HG03039 (cell line): ENCODE results near the gene GAGE12D.
"Not testable (repeated sequence)": the region's sequence is repeated elsewhere in the genome, so short reads cannot be mapped to it uniquely, and the experiment has no call there.

Source experiments
- ATAC-seq: cut with Tn5 transposase; IDR thresholded peaks from one replicate; pipeline ENCODE4 v1.9.1; 2021; ENCODE audit warnings: mild to moderate bottlenecking, moderate library complexity; ENCODE audit not compliant: unreplicated experiment

GAGE12D gene, protein sequence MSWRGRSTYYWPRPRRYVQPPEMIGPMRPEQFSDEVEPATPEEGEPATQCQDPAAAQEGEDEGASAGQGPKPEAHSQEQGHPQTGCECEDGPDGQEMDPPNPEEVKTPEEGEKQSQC

DNA sequence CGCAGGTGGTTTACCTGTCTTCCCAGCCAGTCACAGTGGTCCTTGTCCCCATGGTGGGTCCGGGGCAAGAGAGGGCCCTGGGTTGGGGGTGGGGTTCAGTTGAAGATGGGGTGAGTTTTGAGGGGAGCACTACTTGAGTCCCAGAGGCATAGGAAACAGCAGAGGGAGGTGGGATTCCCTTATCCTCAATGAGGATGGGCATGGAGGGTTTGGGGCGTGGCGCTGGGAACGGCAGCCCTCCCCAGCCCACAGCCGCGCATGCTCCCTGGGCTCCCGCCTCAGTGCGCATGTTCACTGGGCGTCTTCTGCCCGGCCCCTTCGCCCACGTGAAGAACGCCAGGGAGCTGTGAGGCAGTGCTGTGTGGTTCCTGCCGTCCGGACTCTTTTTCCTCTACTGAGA, at the start of gene GAGE12D:
GAGE12D (plus strand) TSS at position 301 of the 400 bp plus-strand sequence. CDS start 1,155 bp downstream, outside the sequence.
- not testable (repeated sequence) for ATAC-seq

DNA sequence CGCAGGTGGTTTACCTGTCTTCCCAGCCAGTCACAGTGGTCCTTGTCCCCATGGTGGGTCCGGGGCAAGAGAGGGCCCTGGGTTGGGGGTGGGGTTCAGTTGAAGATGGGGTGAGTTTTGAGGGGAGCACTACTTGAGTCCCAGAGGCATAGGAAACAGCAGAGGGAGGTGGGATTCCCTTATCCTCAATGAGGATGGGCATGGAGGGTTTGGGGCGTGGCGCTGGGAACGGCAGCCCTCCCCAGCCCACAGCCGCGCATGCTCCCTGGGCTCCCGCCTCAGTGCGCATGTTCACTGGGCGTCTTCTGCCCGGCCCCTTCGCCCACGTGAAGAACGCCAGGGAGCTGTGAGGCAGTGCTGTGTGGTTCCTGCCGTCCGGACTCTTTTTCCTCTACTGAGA, 9.7 kb upstream of the GAGE12D start, which contains the start of gene GAGE12C:
GAGE12C (plus strand) TSS at position 301 of the 400 bp plus-strand sequence. CDS start 1,155 bp downstream, outside the sequence.
- not testable (repeated sequence) for ATAC-seq

DNA sequence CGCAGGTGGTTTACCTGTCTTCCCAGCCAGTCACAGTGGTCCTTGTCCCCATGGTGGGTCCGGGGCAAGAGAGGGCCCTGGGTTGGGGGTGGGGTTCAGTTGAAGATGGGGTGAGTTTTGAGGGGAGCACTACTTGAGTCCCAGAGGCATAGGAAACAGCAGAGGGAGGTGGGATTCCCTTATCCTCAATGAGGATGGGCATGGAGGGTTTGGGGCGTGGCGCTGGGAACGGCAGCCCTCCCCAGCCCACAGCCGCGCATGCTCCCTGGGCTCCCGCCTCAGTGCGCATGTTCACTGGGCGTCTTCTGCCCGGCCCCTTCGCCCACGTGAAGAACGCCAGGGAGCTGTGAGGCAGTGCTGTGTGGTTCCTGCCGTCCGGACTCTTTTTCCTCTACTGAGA, 9.5 kb downstream of the GAGE12D start, which contains the start of gene GAGE12E:
GAGE12E (plus strand) TSS at position 301 of the 400 bp plus-strand sequence. CDS start 1,155 bp downstream, outside the sequence.
- ATAC-seq: not testable (repeated sequence)

DNA sequence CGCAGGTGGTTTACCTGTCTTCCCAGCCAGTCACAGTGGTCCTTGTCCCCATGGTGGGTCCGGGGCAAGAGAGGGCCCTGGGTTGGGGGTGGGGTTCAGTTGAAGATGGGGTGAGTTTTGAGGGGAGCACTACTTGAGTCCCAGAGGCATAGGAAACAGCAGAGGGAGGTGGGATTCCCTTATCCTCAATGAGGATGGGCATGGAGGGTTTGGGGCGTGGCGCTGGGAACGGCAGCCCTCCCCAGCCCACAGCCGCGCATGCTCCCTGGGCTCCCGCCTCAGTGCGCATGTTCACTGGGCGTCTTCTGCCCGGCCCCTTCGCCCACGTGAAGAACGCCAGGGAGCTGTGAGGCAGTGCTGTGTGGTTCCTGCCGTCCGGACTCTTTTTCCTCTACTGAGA, 19.0 kb downstream of the GAGE12D start, which contains the start of gene GAGE12F:
GAGE12F (plus strand) TSS at position 301 of the 400 bp plus-strand sequence. CDS start 1,155 bp downstream, outside the sequence.
- not testable (repeated sequence) for ATAC-seq

DNA sequence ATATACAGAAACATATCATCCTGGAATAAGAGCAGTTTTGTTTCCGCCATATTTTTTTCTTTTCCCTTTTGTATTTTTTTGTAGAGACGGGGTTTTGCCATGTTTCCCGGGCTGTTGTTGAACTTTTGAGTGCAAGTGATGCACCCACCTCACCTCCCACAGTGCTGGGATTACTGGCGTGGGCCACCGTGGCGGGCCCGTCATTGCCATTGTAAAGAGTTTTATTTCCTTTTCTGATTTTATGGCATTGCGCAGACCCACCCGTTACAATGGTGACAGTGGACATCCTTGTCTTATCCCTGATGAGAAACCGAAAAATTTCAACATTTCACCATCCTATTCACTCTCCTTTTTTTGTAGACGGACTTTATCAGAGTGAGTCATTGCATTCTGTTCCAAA, 27.2 kb downstream of the GAGE12D start:
- ATAC-seq: not testable (repeated sequence)

DNA sequence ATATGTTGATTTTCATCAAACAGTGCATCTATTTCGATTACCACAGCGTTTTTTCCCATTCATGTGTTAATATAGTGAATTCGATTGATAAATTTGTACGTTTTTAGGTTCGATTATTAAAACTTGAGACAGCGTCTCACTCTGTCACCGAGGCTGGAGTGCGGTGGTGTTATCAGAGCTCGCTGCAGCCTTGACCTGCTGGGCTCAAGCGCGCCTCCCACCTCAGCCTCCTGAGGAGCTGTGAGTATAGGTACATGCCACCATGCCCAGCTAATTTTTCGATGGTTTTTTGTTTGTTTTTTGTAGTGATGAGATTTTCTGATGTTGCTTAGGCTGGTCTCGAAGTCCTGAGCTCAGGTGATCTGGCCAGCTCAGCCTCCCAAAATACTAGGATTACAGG, 27.6 kb downstream of the GAGE12D start:
- ATAC-seq: not testable (repeated sequence)

- ATAC-seq: not testable (repeated sequence)
Observed at GRCh38 chrX:49570100-49570499, 28.6 kb downstream of the GAGE12D start, which contains the start of gene GAGE12G. Gene GAGE12G (plus strand): TSS chrX:49570400. CDS start chrX:49571555, 1,155 bp downstream.

GRCh38 chrX:49579649-49580048, 38.1 kb downstream of the GAGE12D start, which contains the start of gene GAGE12H:
Gene GAGE12H (plus strand): TSS chrX:49579949. CDS start chrX:49581104, 1,155 bp downstream.
- ATAC-seq: not testable (repeated sequence)

DNA sequence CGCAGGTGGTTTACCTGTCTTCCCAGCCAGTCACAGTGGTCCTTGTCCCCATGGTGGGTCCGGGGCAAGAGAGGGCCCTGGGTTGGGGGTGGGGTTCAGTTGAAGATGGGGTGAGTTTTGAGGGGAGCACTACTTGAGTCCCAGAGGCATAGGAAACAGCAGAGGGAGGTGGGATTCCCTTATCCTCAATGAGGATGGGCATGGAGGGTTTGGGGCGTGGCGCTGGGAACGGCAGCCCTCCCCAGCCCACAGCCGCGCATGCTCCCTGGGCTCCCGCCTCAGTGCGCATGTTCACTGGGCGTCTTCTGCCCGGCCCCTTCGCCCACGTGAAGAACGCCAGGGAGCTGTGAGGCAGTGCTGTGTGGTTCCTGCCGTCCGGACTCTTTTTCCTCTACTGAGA, 47.7 kb downstream of the GAGE12D start, which contains the start of gene GAGE2A:
GAGE2A (plus strand) TSS at position 301 of the 400 bp plus-strand sequence. CDS start 1,155 bp downstream, outside the sequence.
- ATAC-seq: not testable (repeated sequence)

DNA sequence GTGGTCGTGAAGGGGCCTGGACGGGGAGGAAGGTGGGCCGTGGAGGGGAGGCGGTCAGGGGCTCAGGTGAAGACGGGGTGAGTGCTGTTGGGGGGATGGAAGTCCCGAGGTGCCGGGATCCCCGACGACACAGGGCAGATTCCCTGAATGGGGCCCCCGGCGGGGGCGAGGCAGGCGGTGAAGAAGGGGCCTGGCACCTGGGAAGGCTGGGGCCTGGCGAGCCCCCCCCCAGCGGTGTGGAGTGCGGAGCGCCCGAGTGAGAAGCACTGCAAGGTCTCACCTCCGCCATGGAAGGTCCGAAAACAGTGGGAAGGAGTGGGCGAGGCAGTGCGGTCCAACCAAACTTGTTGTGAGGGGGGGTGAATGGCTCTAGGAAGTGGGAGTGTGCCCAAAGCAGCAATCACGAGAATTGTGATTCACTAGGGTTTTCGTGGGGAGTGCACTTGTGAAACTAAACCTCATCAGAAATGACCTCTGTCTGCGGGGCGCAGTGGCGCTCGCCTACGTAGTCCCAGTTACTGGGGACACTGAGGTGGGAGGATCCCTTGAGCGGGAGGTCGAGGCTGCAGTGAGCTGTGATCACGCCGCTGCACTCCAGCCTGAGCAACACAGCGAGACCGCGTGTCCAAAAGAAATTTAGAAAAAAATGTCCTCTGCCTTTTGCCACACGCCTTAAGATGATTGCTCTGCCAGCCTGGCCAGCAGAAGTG, 48.4 kb downstream of the GAGE12D start:
- ATAC-seq: not testable (repeated sequence)

- ATAC-seq: not testable (repeated sequence)
Observed at GRCh38 chrX:49590488-49590887, 49.0 kb downstream of the GAGE12D start.
